ENCODE measurements around the gene TM7SF3. TPM values are rescaled to one million over a fixed set of nuclear protein-coding genes. Genes with fewer than 3 reads are reported as not detected.

Gene TM7SF3
- polyA plus RNA-seq, 3 donors = 66.8 to 79.9 (median 76.0) TPM

DNA sequence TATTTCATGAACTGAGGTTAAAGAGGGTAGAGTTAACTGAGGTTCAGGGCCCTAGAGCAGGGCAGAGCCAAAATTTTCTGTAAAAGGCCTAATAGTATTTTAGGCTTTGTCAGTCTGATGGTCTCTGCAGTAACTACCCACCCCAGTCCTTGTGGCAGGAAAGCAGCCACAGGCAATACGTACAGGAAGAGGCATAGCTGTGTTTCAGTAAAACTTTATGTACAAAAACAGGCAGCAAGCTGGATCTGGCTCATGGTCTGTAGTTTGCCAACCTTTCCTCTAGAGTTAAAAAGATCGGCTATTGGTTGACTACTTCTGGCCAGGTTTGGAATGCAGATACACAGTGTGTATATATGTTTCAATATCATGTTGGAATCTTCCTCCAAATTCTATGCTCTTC lies 17.2 kb downstream of the TM7SF3 start:
- DNase-seq (ENCODE audit: extremely low read depth in 1 of 11, low read depth in 9 of 11, low spot score in 4 of 11) = no peak

DNA sequence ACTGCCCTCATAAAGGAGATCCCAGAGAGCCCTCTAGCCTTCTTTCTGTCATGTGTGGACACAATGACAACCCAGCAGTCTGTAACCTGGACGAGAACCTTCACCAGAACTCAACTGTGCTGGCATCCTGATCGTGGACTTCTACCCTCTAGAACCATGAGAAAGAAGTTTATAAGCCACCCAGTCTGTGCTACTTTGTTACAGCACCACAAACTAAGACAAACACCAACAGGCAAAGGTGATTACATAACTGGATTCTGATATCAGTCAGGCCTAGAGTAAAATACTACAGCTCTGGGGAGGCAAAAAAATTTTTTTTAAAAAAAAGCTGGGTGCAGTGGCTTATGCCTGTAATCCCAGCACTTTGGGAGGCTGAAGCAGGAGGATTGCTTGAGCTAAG lies 18.5 kb downstream of the TM7SF3 start:
- DNase-seq (ENCODE audit: extremely low read depth in 1 of 11, low read depth in 9 of 11, low spot score in 4 of 11) = no peak

DNA sequence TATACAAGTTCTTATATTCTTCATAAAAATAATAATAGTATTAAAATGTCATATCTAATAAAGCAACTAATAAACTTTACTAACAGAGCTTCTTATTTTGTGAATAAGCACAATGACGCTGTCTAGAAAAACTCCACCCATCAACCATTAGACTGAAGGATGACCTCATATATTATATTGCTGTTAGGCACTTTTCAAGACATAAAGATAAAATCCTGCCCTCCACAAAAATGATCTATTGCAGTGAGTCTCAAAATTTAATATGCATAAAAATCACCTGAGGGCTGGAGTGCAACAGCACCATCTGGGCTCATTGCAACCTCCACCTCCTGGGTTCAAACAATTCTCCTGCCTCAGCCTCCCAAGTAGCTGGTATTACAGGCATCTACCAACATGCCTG lies 20.1 kb downstream of the TM7SF3 start:
- no peak for DNase-seq (ENCODE audit: extremely low read depth in 1 of 11, low read depth in 9 of 11, low spot score in 4 of 11)

DNA sequence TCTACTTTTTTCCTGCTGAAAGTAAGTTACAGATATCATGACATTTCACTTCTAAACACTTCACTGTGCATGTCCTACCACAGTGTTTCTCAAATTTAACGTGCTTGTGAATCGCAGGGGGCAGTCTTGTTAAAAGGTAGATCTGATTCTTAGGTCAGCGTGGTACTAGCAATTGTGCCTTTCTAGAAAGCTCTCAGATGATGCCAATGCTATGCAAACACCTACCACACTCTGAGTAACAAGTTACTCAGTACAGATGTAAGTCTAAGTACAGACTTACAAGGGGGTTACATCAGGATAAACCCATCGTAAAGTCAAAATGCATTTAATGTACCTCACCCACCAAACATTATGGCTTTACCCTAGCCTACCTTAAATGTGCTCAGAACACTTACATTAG lies 22.4 kb downstream of the TM7SF3 start:
- DNase-seq (ENCODE audit: extremely low read depth in 1 of 11, low read depth in 9 of 11, low spot score in 4 of 11) = no peak

DNA sequence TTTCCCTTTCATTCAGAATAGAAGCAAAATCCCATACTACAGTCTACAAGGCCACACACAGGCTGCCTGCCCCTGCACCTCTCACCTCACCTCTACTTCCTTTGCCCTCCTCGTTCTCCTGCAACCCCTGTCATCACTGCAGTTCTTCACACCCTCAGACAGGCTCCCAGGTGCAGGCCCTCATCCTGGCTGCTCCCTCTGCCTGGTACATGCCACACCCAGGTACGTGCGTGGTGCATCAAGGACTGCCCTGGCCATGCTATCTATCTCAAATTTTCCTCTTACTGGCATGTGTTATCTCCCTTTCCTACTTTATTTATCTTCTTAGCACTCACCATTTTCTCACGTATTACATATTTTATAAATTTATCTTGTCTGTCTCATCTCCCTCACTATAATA lies 24.3 kb downstream of the TM7SF3 start:
- DNase-seq (ENCODE audit: extremely low read depth in 1 of 11, low read depth in 9 of 11, low spot score in 4 of 11) = no peak

DNA sequence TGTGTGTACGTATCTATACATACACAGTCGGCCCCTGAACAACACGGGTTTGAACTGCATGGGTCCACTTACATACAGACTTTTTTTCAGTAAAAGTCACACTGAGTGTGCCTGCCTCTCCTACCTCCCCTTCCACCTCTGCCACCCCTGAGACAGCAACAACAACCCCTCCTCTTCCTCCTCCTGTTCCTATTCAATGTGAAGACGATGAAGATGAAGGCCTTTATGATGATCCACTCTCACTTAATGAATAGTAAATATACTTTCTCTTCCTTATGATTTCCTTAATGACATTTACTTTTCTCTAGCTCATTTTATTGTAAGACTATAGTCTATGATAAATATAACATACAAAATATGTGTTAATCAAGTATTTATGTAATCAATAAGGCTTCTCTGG lies 25.5 kb downstream of the TM7SF3 start:
- no peak for DNase-seq (ENCODE audit: extremely low read depth in 1 of 11, low read depth in 9 of 11, low spot score in 4 of 11)

DNA sequence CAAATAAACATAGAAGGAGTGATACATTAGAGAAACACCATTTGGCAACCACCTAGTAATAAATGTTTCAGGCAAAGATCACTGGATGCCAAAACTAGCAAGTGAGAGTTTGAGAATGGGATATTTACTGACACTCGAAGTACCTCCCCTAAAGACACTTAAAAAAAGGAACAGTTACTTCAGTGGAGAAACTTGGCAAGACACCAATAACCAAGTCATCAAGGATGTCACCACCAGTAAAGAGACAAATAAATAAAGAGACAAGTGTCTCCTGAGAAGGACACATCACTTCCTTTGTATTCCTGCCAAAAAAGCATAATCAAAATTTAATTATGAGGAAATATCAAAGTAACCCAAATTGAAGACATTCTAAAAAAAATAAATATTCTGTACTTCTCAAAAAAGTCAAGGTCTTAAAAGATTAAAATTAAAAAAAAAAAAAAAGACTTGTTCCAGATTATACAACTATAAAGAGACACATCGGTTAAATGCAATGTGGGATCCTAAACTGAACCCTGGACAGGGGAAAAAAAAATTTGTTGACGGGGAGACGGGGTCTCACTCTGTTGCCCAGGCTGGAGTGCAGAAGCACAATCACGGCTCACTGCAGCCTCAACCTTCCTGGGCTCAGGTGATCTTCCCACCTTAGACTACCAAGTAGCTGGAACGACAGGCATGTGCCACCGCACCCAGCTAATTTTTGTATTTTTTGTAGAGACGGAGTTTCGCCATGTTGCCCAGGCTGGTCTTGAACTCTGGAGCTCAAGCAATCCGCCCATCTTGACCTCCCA lies 26.4 kb downstream of the TM7SF3 start:
- DNase-seq (ENCODE audit: extremely low read depth in 1 of 11, low read depth in 9 of 11, low spot score in 4 of 11) = peak in 2 of 11 donors; percentile 14

DNA sequence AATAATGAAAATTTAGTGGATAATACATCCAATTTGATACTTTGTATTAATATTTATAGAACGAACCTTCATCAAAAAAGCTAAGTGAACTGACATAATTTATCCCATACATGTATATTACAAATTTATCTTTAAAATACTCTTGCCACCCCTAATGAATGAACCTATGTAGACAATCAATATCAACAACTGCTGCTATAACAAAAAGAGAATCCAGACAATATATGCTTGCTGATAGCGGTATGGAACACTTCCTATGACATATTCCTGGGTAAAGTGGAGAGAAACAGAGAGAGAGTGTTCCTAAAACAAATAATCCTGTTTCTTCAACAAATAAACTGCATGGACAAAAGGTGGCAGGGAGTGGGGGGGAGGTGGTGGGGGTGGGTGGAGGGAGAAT lies 31.3 kb downstream of the TM7SF3 start:
- DNase-seq (ENCODE audit: extremely low read depth in 1 of 11, low read depth in 9 of 11, low spot score in 4 of 11) = no peak

DNA sequence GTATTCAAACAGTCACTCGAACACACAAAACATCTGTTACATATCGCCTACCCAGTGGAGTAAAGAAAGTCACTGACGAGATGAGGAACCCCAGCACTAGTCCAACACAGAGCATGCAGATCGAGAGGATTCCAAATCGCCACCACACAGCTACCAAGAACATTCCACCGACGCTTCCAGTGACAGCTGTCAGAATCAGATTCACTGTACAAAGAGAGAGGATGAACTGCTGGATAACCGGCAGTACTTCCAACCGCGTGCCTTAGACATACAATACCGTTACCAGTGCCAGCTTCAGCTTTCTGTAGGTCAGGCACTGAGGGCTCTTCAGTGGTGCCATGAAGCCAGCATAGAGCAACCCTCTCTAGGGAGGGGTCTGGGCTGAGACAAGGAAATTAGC lies 34.5 kb downstream of the TM7SF3 start:
- DNase-seq (ENCODE audit: extremely low read depth in 1 of 11, low read depth in 9 of 11, low spot score in 4 of 11) = no peak

DNA sequence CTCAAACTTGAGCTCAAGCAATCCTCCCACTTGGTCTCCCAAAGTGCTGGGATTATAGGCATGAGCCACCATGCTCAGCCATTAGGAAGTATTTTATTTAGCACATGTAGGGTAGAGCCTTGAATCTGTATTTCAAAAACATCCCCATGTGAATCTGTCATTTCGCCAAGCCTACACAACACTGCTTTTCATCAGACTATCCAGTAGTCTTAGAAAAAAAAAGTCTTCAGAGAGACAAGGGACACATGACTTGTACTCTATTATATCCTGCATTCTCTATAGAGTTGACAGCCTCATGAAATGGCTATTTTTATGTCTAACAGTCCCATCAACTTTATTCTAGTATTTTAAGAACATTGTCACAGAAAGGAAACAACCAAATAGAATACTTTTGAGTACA lies 35.4 kb downstream of the TM7SF3 start:
- DNase-seq (ENCODE audit: extremely low read depth in 1 of 11, low read depth in 9 of 11, low spot score in 4 of 11) = no peak

DNA sequence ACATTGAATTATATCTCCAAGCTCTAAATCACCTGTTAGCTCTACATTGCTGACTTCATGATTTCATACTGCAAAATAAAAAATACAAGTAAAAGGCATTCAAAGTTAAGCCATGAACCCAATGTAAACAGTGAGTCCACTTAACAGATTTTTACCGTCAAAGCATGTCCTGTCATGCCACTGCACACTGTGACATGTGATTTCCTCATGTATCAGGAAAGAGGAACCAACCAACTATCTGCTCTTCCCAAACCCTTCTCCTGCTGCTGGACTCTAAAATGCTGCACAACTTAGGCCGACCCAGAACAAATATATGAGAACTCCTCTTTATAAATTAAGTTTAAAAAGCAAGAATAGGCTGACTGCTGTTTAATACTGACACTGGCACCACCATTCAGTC lies 37.5 kb downstream of the TM7SF3 start:
- DNase-seq (ENCODE audit: extremely low read depth in 1 of 11, low read depth in 9 of 11, low spot score in 4 of 11) = no peak

DNA sequence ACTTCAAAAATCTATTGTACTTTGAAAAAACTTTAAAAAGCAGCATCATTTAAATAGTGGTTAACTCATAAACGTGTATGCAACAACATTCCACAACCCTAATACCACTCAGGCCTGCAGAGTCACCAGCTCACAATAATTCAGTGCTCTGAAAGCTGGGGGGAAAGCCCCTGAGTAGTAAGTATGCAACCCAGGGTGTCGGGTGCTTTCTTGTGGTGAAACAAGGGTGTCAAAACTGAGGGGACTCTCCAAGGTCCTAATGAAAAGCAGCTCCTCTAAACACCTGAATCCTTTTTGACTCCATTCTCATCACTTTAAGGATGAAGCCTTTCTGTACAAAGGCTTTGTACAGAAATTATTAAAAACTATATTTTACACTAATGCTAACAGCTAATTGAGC lies 42.2 kb downstream of the TM7SF3 start:
- no peak for DNase-seq (ENCODE audit: extremely low read depth in 1 of 11, low read depth in 9 of 11, low spot score in 4 of 11)

DNA sequence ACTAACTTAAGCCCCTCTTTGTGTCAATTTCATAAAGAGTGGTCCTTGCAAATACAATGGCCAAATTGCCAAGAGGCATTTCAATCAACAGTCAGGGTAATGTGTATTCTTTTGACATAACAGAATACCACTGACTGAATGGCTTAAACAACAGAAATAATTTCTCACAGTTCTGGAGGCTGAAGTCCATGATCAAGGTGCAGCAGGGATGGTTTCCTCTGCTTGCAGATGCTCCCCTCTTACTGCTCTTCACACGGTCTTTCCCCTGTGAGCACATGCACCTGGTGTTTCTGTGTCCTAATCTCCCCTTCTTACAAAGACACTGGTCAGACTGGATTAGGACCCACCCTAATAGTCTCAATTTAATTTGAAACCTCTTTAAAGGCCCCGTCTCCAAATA lies 44.0 kb downstream of the TM7SF3 start:
- no peak for DNase-seq (ENCODE audit: extremely low read depth in 1 of 11, low read depth in 9 of 11, low spot score in 4 of 11)

DNA sequence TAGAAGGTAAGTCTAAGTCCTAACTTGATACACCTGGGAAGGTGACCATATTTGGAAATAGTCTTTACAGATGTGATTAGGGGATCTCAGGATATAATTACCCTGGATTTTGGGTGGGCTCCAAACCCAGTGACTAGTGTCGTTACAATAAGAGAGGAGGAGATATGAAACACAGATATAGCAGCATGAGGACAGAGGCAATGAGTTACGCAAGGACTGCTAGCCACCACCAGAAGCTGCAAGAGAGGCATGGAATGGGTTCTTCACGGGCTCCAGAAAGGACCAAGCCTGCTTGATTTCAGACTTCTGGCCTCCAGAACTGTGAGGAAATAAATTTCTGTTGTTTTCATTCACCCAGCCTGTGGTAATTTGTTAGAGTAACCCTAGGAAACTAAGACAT lies 47.3 kb downstream of the TM7SF3 start:
- DNase-seq (ENCODE audit: extremely low read depth in 1 of 11, low read depth in 9 of 11, low spot score in 4 of 11) = no peak

DNA sequence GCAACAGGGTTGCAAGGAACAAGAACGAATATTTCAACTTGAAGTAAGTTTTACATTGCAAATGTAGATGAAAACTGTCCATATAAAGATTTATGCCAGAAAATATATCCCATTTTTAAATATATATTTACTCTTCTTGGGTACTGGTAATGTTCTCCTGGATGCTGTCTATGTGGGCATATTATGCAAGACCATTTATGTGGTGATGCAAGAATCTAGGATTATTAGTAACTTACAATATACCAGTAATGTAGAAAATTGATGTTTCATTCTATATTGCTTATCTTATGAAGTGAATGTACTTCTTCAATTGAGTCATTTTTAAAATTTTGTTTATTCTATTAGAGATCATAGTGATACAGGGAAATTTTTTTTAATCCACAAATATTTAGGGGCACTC lies 50.8 kb downstream of the TM7SF3 start:
- no peak for DNase-seq (ENCODE audit: extremely low read depth in 1 of 11, low read depth in 9 of 11, low spot score in 4 of 11)

DNA sequence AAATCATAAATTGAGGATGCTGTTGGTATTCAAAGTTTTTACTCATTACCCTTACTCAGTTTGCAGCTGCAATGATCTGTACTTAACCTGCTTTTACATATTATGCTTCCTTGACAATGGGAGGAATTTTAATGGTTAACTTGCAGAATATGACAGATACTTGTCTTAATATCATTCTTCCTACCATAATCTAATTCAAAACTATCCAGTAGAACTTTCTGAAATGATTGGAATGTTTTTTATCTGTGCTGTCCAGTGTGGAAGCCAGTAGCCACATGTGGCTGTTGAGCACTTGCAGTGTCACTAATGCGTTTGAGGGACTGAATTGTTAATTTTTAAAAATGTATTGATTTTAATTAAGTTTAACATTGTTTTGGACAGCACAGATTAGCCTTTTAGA lies 52.4 kb downstream of the TM7SF3 start:
- no peak for DNase-seq (ENCODE audit: extremely low read depth in 1 of 11, low read depth in 9 of 11, low spot score in 4 of 11)

DNA sequence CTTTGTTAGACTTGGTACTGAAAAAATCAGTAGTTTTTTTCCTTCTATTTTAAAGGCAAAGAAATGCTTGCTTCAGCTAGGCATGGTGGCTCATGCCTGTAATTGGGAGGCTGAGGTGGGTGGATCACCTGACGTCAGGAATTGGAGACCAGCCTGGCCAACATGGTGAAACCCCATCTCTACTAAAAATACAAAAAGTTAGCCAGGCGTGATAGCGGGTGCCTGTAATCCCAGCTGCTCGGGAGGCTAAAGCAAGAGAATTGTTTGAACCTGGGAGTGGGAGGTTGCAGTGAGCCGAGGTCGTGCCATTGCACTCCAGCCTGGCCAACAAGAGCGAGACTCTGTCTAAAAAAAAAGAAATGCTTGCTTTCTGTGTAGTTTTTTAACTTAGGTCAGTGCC lies 52.8 kb downstream of the TM7SF3 start:
- DNase-seq (ENCODE audit: extremely low read depth in 1 of 11, low read depth in 9 of 11, low spot score in 4 of 11) = peak in 3 of 11 donors; percentile 25 to 39 (median 28)

DNA sequence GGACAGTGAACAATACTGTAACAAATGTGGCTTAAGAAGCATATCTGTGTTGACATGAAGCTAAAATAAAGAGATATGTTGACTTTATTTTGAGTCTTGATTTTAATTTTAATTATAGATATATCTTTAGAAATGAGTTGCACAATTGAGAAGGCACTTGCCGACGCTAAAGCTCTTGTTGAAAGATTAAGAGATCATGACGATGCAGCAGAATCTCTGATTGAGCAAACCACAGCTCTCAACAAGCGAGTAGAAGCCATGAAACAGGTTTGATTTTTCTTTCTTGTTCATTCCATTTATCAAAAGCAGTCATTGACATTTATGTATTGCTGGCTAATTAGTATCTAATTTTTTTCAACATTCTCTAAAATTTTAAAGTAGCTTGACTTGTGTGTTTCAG lies 60.2 kb downstream of the TM7SF3 start:
- DNase-seq (ENCODE audit: extremely low read depth in 1 of 11, low read depth in 9 of 11, low spot score in 4 of 11) = no peak

DNA sequence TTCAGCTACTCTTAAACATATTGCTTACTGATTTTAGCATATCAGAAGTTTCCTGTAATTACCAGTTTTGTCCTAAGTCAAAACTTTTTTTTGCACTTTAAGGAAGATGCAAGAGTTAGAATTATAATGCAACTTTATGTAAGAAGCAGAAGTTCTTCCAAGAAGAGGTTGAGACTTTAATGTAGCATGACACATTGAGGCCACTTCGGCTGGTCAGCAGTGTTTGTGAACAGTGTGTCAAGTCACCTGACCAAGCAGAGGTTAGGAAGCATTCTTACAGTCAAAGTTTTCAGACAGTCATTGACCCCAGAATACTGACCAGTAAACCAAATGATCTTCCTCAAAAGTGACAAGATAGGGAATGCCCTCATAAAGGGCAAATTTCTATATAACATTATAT lies 60.7 kb downstream of the TM7SF3 start:
- no peak for DNase-seq (ENCODE audit: extremely low read depth in 1 of 11, low read depth in 9 of 11, low spot score in 4 of 11)

DNA sequence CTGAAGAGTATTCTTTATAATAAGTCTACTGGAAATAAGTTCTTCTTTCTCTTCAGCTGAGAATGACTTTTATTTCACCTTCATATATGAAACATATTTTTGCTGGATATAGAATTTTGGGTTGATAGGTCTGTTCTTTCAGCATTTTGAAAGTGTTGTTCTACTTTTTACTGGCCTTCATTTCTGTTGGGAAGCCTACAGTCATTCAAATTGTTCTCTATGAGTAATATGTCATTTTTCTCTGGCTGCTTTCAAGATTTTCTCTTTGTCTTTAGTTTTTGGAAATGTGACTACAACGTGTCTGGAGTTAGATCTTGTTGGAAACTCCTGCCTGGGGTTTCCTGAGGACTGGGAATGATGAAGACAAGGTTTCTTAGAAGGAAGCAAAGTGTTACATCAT lies 65.9 kb downstream of the TM7SF3 start:
- DNase-seq (ENCODE audit: extremely low read depth in 1 of 11, low read depth in 9 of 11, low spot score in 4 of 11) = no peak

DNA sequence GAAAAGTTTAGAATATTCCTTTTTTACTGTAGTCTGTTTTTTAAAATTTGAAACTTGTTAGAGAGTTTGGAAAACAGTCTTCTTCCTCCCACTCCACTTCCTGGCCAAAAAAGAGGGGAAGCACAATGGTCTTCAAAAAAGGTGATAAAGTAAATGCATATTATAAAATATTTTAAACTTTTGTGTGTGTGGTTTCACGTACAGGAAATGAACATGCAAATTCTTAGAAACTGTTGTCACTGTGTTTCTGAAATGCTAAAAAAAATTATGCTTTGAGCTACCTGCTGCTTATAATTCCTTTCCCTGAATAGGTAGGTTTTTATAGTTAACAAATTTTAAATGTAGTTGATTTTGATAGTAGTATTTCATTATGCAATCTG lies 73.0 kb downstream of the TM7SF3 start:
- no peak for DNase-seq (ENCODE audit: extremely low read depth in 1 of 11, low read depth in 9 of 11, low spot score in 4 of 11)

Measured in renal cortex interstitium (tissue), 11 donors.